HCT116 (cell line): ENCODE results near the gene MAGI3.

Source experiments
- CEBPB ChIP-seq: IDR thresholded peaks from 2 replicates; pipeline ENCODE4 v1.6.1; 2012; ENCODE audit warnings: low read depth
- EZH2 ChIP-seq: fragments of 200-600 bp; sonication (generic); IDR thresholded peaks from 2 replicates; pipeline ENCODE4 v1.6.1; 2017; ENCODE audit warnings: antibody characterized with exemption, mixed run types
- POLR2A ChIP-seq: IDR thresholded peaks from 2 replicates; pipeline ENCODE4 v1.7.0; 2011; ENCODE audit warnings: borderline replicate concordance; ENCODE audit not compliant: insufficient read depth, insufficient read length; ENCODE audit errors: extremely low read depth
- RAD21 ChIP-seq: IDR thresholded peaks from 2 replicates; pipeline ENCODE4 v1.6.1; 2012; ENCODE audit warnings: low read depth, mild to moderate bottlenecking
- TCF7L2 ChIP-seq: IDR thresholded peaks from 2 replicates; pipeline ENCODE4 v1.7.0; 2011; ENCODE audit warnings: borderline replicate concordance, inconsistent platforms; ENCODE audit not compliant: insufficient read depth, insufficient read length; ENCODE audit errors: extremely low read depth
- ZNF274 ChIP-seq: fragments of 200-500 bp; sonication (Bioruptor generic); IDR thresholded peaks from 2 replicates; pipeline ENCODE4 v1.6.1; 2014; ENCODE audit warnings: mild to moderate bottlenecking, low read depth, low read length, inconsistent platforms
- TF ChIP-seq, protein P1 (sequence below), 3 experiments: fragments of 200-600 bp in 1 of 3; sonication (generic) in 1 of 3; IDR thresholded peaks in 2 of 3; conservative IDR thresholded peaks in 1 of 3; 2 replicates each; pipeline ENCODE4 v1.5.1; 2012 to 2017; ENCODE audit warnings: low read depth in 2 of 3, low read length in 2 of 3, antibody characterized with exemption in 1 of 3, borderline replicate concordance in 1 of 3, control low read depth in 1 of 3, mild to moderate bottlenecking in 1 of 3, mixed read lengths in 1 of 3, mixed run types in 1 of 3, moderate library complexity in 1 of 3; ENCODE audit not compliant: insufficient read depth in 1 of 3

- TF ChIP-seq, protein P1, sequence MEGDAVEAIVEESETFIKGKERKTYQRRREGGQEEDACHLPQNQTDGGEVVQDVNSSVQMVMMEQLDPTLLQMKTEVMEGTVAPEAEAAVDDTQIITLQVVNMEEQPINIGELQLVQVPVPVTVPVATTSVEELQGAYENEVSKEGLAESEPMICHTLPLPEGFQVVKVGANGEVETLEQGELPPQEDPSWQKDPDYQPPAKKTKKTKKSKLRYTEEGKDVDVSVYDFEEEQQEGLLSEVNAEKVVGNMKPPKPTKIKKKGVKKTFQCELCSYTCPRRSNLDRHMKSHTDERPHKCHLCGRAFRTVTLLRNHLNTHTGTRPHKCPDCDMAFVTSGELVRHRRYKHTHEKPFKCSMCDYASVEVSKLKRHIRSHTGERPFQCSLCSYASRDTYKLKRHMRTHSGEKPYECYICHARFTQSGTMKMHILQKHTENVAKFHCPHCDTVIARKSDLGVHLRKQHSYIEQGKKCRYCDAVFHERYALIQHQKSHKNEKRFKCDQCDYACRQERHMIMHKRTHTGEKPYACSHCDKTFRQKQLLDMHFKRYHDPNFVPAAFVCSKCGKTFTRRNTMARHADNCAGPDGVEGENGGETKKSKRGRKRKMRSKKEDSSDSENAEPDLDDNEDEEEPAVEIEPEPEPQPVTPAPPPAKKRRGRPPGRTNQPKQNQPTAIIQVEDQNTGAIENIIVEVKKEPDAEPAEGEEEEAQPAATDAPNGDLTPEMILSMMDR (IDR thresholded peaks at IDR 0.05 in 2 of 3, conservative IDR thresholded peaks at IDR 0.05 in 1 of 3; ENCODE audit: borderline replicate concordance in 1 of 3, insufficient read depth in 1 of 3, low read depth in 2 of 3, low read length in 2 of 3), result no peak
- TF ChIP-seq POLR2A (no peak), ZNF274 (no peak), CEBPB (no peak), RAD21 (no peak), EZH2 (no peak), TCF7L2 (no peak)
Measured at GRCh38 chr1:113542221-113542701, 151.9 kb downstream of the MAGI3 start.
